DND-41 (cell line): ENCODE data around the gene CIITA.

Source experiments
- ATAC-seq: fragments of 200-7000 bp; cut with Tn5 transposase; 3 replicates; pipeline ENCODE4 v1.9.1; 2021; ENCODE audit warnings: low read depth; ENCODE audit not compliant: insufficient read depth
- DNase-seq: peaks from one replicate; pipeline ENCODE4 v3.0.0-alpha.2; 2020
- H2AFZ ChIP-seq: 2 replicates; pipeline ENCODE4 v1.6.0; 2012; ENCODE audit warnings: low read depth, low read length
- H3K27ac ChIP-seq: 2 replicates; pipeline ENCODE4 v1.5.1; 2012; ENCODE audit warnings: low read length, inconsistent platforms
- H3K27me3 ChIP-seq: fragments of 200-600 bp; sonication (generic); 2 replicates; pipeline ENCODE4 v1.6.0; 2012; ENCODE audit warnings: low read length, mild to moderate bottlenecking, inconsistent platforms; ENCODE audit not compliant: insufficient read depth, poor library complexity
- H3K36me3 ChIP-seq: 2 replicates; pipeline ENCODE4 v1.5.1; 2012; ENCODE audit warnings: low read length, inconsistent platforms; ENCODE audit not compliant: insufficient read depth
- H3K4me1 ChIP-seq: 2 replicates; pipeline ENCODE4 v1.5.1; 2012; ENCODE audit warnings: mild to moderate bottlenecking, low read length; ENCODE audit not compliant: insufficient read depth
- H3K4me2 ChIP-seq: 2 replicates; pipeline ENCODE4 v1.6.0; 2012; ENCODE audit warnings: mild to moderate bottlenecking, moderate library complexity, low read length, inconsistent platforms; ENCODE audit not compliant: insufficient read depth
- H3K4me3 ChIP-seq, 2 experiments: fragments of 200-600 bp in 1 of 2; shearing (Covaris generic) in 1 of 2; 2 replicates each; pipeline ENCODE4 v1.5.1; 2012 to 2016; ENCODE audit warnings: inconsistent platforms in 2 of 2, low read length in 2 of 2, mild to moderate bottlenecking in 2 of 2, low read depth in 1 of 2, moderate library complexity in 1 of 2
- H3K79me2 ChIP-seq: 2 replicates; pipeline ENCODE4 v1.6.0; 2012; ENCODE audit warnings: low read length, inconsistent platforms; ENCODE audit not compliant: insufficient read depth
- H3K9ac ChIP-seq: 2 replicates; pipeline ENCODE4 v1.6.0; 2012; ENCODE audit warnings: low read depth, mild to moderate bottlenecking, inconsistent platforms, low read length, moderate library complexity
- H3K9me3 ChIP-seq: 2 replicates; pipeline ENCODE4 v1.5.1; 2012; ENCODE audit warnings: low read length, moderate library complexity, mild to moderate bottlenecking, inconsistent platforms; ENCODE audit not compliant: insufficient read depth, severe bottlenecking
- H4K20me1 ChIP-seq: 2 replicates; pipeline ENCODE4 v1.6.0; 2012; ENCODE audit warnings: low read length; ENCODE audit not compliant: insufficient read depth
- CTCF ChIP-seq: IDR thresholded peaks from 2 replicates; pipeline ENCODE4 v1.5.1; 2012; ENCODE audit warnings: borderline replicate concordance, low read length, moderate library complexity, mild to moderate bottlenecking; ENCODE audit not compliant: poor library complexity, severe bottlenecking; ENCODE audit errors: extremely low read depth
- EZH2 ChIP-seq: IDR thresholded peaks from 3 replicates; pipeline ENCODE4 v1.6.1; 2012; ENCODE audit warnings: borderline replicate concordance, low read depth, mild to moderate bottlenecking, moderate library complexity, low read length, inconsistent platforms; ENCODE audit not compliant: severe bottlenecking

CIITA gene

GRCh38 chr16:10979717-10980601, 103.0 kb downstream of the CIITA start:
- Histone ChIP-seq H4K20me1 (no peaks in the 10 kb centered on the region), H3K27me3 (no peaks in the 10 kb centered on the region), H2AFZ (no peak overlapping the region), H3K27ac (0 out of 2 replicates have a peak overlapping the region, but pooled peaks have one; percentile 50), H3K4me3 (no peak overlapping the region), H3K4me1 (no peaks in the 10 kb centered on the region), H3K4me2 (no peak overlapping the region), H3K36me3 (peaks cover 77% of the 10 kb centered on the region), H3K9ac (no peak overlapping the region), H3K79me2 (no peaks in the 10 kb centered on the region), H3K9me3 (no peaks in the 10 kb centered on the region)
- DNase-seq: no peak
- TF ChIP-seq EZH2 (no peak), CTCF (no peak)
- no peak for ATAC-seq

- no peaks in the 10 kb centered on the region for H3K27me3 ChIP-seq
- DNase-seq (no peak), ATAC-seq (no peak)
- H3K4me2 ChIP-seq: no peak overlapping the region
- H3K36me3 ChIP-seq: peaks cover 73% of the 10 kb centered on the region
- TF ChIP-seq CTCF (no peak), EZH2 (no peak)
- H3K79me2 ChIP-seq: no peaks in the 10 kb centered on the region
- H3K9me3 ChIP-seq: no peaks in the 10 kb centered on the region
- H3K9ac ChIP-seq: no peak overlapping the region
- H4K20me1 ChIP-seq: no peaks in the 10 kb centered on the region
- H3K4me1 ChIP-seq: peaks cover 7% of the 10 kb centered on the region; the same call in 1 of the 2 replicates
- peak overlapping the region; percentile 50; the same call in 1 of the 2 replicates for H3K27ac ChIP-seq
- no peak overlapping the region for H3K4me3 ChIP-seq
- no peak overlapping the region for H2AFZ ChIP-seq
Observed at GRCh38 chr16:10980813-10981212, 103.8 kb downstream of the CIITA start.

GRCh38 chr16:10981697-10982216, 104.8 kb downstream of the CIITA start:
- no peaks in the 10 kb centered on the region for H4K20me1 ChIP-seq
- no peak overlapping the region for H3K4me3 ChIP-seq
- H3K79me2 ChIP-seq: peaks cover 3% of the 10 kb centered on the region; the same call in 1 of the 2 replicates
- no peak overlapping the region for H2AFZ ChIP-seq
- H3K4me1 ChIP-seq: peaks cover 14% of the 10 kb centered on the region
- no peaks in the 10 kb centered on the region for H3K27me3 ChIP-seq
- TF ChIP-seq EZH2 (no peak), CTCF (peak; percentile 74)
- peak overlapping the region; percentile 1; the same call in 1 of the 2 replicates for H3K27ac ChIP-seq
- no peak overlapping the region for H3K4me2 ChIP-seq
- no peaks in the 10 kb centered on the region for H3K9me3 ChIP-seq
- H3K36me3 ChIP-seq: peaks cover 73% of the 10 kb centered on the region
- DNase-seq (peak; percentile 72), ATAC-seq (peak; percentile 92)
- H3K9ac ChIP-seq: no peak overlapping the region
